Superior temporal gyrus (tissue), 1 donor: ENCODE data around the gene GRK4.

Experiments
- DNase-seq: peaks from one replicate; pipeline ENCODE4 v3.0.0-alpha.2; 2016; ENCODE audit errors: extremely low spot score

GRK4 gene

DNA sequence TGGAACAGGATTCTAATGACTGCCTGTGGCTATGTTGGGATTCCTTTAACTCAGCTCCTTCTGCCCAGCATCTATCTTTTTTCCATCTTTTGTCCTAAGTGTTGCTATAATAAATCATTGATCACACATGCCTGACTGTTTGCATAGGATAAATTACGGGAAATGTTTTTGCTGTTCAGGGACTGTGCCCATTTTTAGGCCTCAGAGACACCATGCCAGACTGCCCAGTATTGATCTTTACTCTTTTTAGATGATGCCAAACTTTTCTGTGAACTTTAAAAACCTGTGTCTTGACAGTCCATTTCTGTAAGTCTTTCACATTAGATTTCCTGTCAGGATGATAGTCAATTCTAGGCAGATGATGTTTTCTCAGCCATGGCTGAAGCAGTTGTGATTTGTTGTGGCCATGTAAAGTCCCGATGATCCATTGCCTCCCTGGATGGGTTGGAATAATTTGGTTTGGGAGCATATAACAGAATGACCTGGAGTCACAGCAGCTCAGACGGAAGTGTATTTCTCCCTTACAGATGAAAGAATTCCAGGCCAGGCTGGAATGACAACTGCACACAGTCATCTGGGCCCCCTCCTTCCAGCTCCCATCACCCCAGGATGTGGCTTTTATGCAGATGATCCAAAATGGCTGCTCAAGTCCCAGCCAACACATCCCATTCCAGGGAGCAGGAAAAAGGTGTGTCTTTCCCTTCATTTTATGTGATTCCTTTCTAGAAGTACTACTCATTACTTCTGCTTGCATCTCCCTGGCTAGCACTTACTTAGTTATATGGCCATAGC, 107.5 kb downstream of the GRK4 start:
- no peak for DNase-seq

DNA sequence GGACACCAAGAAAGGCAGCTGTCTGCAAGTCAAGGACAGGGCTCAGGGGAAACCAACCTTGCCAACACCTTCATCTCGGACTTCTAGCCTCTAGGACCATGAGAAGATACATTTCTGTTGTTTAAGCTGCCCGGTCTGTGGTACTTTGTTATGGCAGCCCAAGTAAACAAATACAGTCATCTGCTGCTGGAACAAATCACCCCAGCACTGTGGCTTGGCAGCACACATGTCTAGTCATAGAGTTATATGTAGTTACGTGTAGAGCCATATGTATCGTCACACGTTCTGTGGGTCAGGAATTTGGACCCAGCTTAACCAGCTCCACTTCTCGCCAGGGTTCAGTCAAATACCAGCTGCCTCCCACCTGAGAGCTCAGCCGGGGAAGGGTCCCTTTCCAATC, 108.4 kb downstream of the GRK4 start:
- no peak for DNase-seq

DNA sequence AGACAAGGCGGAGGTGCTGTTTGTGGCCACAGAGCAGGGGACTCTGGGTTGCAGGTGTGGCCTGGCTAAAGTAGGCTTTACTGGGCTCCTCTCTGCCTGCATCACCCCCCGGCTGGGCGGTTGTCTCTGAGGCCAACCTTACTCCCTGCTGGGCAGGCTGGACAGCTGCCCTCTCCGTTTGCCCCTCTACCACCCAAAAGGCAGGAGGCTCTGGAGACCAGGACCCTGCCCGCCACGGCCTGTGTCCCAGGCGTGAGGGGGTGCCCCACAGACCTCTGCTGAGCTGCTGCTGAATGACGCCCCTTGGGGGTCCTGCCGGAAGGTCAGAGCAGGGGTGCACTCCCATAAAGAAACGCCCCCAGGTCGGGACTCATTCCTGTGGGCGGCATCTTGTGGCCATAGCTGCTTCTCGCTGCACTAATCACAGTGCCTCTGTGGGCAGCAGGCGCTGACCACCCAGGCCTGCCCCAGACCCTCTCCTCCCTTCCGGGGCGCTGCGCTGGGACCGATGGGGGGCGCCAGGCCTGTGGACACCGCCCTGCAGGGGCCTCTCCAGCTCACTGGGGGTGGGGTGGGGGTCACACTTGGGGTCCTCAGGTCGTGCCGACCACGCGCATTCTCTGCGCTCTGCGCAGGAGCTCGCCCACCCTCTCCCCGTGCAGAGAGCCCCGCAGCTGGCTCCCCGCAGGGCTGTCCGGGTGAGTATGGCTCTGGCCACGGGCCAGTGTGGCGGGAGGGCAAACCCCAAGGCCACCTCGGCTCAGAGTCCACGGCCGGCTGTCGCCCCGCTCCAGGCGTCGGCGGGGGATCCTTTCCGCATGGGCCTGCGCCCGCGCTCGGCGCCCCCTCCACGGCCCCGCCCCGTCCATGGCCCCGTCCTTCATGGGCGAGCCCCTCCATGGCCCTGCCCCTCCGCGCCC, 110.0 kb downstream of the GRK4 start:
- DNase-seq, result no peak

DNA sequence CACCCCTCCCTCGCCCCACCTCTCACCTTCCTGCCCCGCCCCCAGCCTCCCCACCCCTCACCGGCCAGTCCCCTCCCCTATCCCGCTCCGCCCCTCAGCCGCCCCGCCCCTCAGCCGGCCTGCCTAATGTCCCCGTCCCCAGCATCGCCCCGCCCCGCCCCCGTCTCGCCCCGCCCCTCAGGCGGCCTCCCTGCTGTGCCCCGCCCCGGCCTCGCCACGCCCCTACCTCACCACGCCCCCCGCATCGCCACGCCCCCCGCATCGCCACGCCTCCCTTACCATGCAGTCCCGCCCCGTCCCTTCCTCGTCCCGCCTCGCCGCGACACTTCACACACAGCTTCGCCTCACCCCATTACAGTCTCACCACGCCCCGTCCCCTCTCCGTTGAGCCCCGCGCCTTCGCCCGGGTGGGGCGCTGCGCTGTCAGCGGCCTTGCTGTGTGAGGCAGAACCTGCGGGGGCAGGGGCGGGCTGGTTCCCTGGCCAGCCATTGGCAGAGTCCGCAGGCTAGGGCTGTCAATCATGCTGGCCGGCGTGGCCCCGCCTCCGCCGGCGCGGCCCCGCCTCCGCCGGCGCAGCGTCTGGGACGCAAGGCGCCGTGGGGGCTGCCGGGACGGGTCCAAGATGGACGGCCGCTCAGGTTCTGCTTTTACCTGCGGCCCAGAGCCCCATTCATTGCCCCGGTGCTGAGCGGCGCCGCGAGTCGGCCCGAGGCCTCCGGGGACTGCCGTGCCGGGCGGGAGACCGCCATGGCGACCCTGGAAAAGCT, 110.9 kb downstream of the GRK4 start, which contains the start of the genes HTT and HTT-AS:
Gene HTT, plus strand, starts transcription at position 604 of the 768 bp plus-strand sequence. Its CDS starts 145 bp downstream, at position 749.
Gene HTT-AS, minus strand, starts transcription at position 461 of the 768 bp plus-strand sequence.
- peak; percentile 94 for DNase-seq

DNA sequence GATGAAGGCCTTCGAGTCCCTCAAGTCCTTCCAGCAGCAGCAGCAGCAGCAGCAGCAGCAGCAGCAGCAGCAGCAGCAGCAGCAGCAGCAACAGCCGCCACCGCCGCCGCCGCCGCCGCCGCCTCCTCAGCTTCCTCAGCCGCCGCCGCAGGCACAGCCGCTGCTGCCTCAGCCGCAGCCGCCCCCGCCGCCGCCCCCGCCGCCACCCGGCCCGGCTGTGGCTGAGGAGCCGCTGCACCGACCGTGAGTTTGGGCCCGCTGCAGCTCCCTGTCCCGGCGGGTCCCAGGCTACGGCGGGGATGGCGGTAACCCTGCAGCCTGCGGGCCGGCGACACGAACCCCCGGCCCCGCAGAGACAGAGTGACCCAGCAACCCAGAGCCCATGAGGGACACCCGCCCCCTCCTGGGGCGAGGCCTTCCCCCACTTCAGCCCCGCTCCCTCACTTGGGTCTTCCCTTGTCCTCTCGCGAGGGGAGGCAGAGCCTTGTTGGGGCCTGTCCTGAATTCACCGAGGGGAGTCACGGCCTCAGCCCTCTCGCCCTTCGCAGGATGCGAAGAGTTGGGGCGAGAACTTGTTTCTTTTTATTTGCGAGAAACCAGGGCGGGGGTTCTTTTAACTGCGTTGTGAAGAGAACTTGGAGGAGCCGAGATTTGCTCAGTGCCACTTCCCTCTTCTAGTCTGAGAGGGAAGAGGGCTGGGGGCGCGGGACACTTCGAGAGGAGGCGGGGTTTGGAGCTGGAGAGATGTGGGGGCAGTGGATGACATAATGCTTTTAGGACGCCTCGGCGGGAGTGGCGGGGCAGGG, 111.7 kb downstream of the GRK4 start:
- no peak for DNase-seq

DNA sequence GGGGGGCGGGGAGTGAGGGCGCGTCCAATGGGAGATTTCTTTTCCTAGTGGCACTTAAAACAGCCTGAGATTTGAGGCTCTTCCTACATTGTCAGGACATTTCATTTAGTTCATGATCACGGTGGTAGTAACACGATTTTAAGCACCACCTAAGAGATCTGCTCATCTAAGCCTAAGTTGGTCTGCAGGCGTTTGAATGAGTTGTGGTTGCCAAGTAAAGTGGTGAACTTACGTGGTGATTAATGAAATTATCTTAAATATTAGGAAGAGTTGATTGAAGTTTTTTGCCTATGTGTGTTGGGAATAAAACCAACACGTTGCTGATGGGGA, 112.2 kb downstream of the GRK4 start:
- no peak for DNase-seq

DNA sequence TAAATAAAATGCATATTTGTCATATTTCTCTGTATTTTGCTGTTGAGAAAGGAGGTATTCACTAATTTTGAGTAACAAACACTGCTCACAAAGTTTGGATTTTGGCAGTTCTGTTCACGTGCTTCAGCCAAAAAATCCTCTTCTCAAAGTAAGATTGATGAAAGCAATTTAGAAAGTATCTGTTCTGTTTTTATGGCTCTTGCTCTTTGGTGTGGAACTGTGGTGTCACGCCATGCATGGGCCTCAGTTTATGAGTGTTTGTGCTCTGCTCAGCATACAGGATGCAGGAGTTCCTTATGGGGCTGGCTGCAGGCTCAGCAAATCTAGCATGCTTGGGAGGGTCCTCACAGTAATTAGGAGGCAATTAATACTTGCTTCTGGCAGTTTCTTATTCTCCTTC, 114.4 kb downstream of the GRK4 start:
- DNase-seq, result no peak

DNA sequence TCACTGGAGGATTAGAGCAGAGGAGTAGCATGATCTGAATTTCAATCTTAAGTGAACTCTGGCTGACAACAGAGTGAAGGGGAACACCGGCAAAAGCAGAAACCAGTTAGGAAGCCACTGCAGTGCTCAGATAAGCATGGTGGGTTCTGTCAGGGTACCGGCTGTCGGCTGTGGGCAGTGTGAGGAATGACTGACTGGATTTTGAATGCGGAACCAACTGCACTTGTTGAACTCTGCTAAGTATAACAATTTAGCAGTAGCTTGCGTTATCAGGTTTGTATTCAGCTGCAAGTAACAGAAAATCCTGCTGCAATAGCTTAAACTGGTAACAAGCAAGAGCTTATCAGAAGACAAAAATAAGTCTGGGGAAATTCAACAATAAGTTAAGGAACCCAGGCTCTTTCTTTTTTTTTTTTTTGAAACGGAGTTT, 116.3 kb downstream of the GRK4 start:
- no peak for DNase-seq

DNA sequence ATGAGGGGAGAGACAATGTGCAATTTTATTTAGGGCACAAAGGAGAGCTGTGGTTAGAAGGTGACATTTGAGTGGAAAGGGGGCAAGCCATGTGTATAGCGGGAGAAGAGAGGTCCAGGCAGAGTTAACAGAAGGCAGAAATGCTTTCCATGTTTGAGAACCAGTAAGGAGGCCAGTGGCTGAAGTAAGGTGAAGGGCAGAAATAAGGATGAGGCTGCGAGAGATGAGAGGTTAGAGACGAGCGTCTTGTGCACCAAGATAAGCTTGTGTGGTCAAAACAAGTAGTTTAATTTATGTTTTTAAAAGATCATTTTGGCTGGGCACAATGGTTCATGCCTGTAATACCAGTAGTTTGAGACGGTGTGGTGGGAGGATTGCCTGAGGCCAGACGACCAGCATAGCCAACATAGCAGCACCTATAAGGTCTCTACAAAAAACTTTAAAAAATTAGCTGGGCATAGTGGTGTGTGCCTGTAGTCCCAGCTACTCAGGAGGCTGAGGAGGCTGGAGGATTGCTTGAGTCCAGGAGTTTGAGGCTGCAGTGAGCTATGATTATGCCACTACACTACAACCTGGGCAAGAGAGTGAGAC, 119.6 kb downstream of the GRK4 start:
- no peak for DNase-seq

DNA sequence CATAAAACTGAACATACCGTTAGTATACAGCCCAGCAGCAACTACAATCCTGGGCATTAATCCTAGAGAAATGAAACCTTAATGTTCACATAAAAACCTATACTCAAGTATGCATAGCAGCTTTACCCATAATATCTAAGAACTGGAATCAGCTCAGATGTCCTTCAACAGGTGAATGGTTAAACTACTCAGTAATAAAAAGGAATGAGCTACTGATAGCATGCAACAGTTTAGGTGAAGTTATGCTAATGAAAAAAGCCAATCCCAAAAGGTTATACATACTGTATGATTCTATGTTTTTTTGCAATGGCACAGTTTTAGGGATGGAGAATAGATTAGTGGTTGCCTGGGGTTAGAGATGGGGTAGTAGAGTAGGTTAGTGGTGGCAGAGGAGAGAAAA, 120.4 kb downstream of the GRK4 start:
- no peak for DNase-seq

DNA sequence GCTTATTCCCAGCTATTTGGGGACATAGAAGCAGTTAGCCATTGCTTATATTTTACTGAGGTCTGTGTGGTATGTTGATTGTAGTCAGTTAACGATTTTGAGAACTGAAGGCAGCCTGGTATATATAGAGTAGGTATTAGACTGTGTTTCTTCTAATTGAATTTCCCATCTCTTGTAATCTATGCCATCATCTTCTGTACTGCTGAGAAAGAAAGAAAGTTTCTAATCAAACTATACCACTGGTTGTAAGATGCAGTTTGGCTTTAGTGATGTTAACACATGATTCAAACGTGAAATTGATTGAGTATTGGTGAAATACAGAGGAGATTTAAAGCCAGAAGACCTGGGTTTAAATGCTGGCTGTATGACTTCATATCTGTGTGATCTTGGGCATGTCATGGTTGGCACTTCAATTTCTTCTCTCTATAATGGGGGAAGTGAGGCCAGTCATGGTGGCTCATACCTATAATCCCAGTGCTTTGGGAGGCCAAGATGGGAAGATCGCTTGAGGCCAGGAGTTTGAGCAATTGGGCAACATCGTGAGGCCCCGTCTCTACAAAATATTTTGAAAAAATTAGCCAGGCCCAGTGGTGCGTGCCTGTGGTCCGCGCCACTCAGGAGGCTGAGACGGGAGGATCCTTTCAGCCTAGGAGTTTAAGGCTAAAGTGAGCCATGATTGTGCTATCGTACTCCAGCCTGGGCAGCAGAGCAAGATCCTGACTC, 122.7 kb downstream of the GRK4 start:
- DNase-seq, result no peak

DNA sequence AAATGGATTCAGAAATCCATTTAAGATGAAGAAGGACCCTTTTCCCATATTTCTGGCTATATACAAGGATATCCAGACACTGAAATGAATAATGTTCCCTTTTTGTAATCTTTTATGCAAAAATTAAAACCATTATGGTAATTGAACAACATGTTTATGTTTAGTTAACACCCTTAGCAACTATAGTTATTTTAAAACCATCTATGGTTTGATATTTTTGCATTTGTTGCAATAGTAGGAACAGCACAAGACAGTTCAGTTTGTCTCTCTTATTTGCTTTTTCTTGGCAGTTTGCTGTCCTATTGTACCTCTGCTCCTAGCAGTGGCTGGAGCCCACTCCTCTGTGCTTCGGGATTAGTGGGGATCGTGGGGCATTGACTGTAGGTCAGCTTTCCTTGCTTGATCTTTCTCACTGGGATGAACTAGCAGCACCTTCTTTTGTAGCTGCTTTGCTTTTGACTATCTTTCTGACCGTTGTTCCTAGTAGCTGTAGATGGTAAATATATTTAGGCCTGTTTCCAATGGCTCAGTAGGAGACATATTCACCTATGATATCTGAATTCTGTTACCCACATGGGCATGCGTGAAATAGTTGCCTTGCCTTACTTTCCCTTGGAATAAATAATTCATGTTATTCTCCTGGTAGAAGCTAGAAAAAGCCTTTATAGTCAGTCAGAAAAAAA, 123.9 kb downstream of the GRK4 start:
- no peak for DNase-seq
